Activated CD4-positive, alpha-beta T cell treated with anti-CD3 and anti-CD28 coated beads, Interleukin-2, amount 10 ng/mL, durations not matched to agents 7 days and 5 days (primary cell): ENCODE data around the gene CAB39L. TPM values are rescaled to one million over a fixed set of nuclear protein-coding genes. Genes with fewer than 3 reads are reported as not detected.

Source experiments
- CTCF ChIA-PET: fragments of 350-600 bp; sonication (Branson Sonifier 250); formaldehyde crosslinking; loops from one replicate; lab custom pipeline; 2021; ENCODE audit warnings: antibody characterized with exemption; lab: Charles Lee
- POLR2A ChIA-PET: fragments of 350-600 bp; sonication (Branson Sonifier 250); formaldehyde crosslinking; loops from one replicate; lab custom pipeline; 2021; ENCODE audit warnings: antibody characterized with exemption; lab: Charles Lee
- DNase-seq: peaks from one replicate; pipeline ENCODE4 v3.0.0-alpha.2; 2020
- H3K27ac Mint-ChIP-seq: one replicate; pipeline ENCODE4 v1.8.0; 2021; ENCODE audit warnings: mild to moderate bottlenecking, moderate library complexity, mixed read lengths
- H3K27me3 Mint-ChIP-seq: one replicate; pipeline ENCODE4 v1.8.0; 2021; ENCODE audit warnings: mixed read lengths
- H3K36me3 Mint-ChIP-seq: one replicate; pipeline ENCODE4 v1.8.0; 2021; ENCODE audit warnings: low read depth, mixed read lengths
- H3K4me1 Mint-ChIP-seq: one replicate; pipeline ENCODE4 v1.8.0; 2021; ENCODE audit warnings: mixed read lengths
- H3K4me3 Mint-ChIP-seq: one replicate; pipeline ENCODE4 v1.8.0; 2021; ENCODE audit warnings: mild to moderate bottlenecking, moderate library complexity, mixed read lengths
- H3K9me3 Mint-ChIP-seq: one replicate; pipeline ENCODE4 v1.8.0; 2021; ENCODE audit warnings: mixed read lengths
- total RNA-seq, 2 experiments: library from RNA; stranded (reverse); gene quantifications; one replicate each; pipeline ENCODE4 v1.2.3, GENCODE V29; 2021

CAB39L gene
- total RNA-seq, 2 experiments from 2014 or later: 3.1 to 3.5 TPM

GRCh38 chr13:49454388-49455006, 10.6 kb upstream of the CAB39L start:
- Mint-ChIP-seq H3K27me3 (no peaks in the 10 kb centered on the region), H3K36me3 (peaks cover 40% of the 10 kb centered on the region), H3K27ac (peak overlapping the region; percentile 31), H3K4me3 (no peak overlapping the region), H3K4me1 (peaks cover 32% of the 10 kb centered on the region), H3K9me3 (no peaks in the 10 kb centered on the region)
- ChIA-PET POLR2A (interaction anchor here (1.0 kb wide), 1 partner anchor 10 kb away, joined by 3 read pairs; the partner anchor contains the start of gene SETDB2), CTCF (interaction anchor here (0.6 to 2.2 kb wide), 3 partner anchors 9 to 136 kb away, joined by 4 to 8 read pairs (median 5); no protein-coding TSS in a partner anchor)
- DNase-seq: no peak

GRCh38 chr13:49453465-49453864, 9.6 kb upstream of the CAB39L start:
- peaks cover 41% of the 10 kb centered on the region for H3K4me1 Mint-ChIP-seq
- no peak for DNase-seq
- no peaks in the 10 kb centered on the region for H3K9me3 Mint-ChIP-seq
- CTCF ChIA-PET: interaction anchor here (1.9 kb wide), 1 partner anchor 43 kb away, joined by 6 read pairs; the partner anchor contains the start of gene PHF11
- H3K27me3 Mint-ChIP-seq: no peaks in the 10 kb centered on the region
- no peak overlapping the region for H3K27ac Mint-ChIP-seq
- H3K36me3 Mint-ChIP-seq: peaks cover 48% of the 10 kb centered on the region
- no peak overlapping the region for H3K4me3 Mint-ChIP-seq
- POLR2A ChIA-PET: no interaction called here

- no peak for DNase-seq
- no peaks in the 10 kb centered on the region for H3K9me3 Mint-ChIP-seq
These were observed 9.0 kb upstream of the CAB39L start for GRCh38 chr13:49452725-49453457.

GRCh38 chr13:49450105-49450819, 6.4 kb upstream of the CAB39L start:
- Mint-ChIP-seq H3K27ac (no peak overlapping the region), H3K27me3 (no peaks in the 10 kb centered on the region), H3K4me3 (no peak overlapping the region), H3K4me1 (peaks cover 66% of the 10 kb centered on the region), H3K9me3 (no peaks in the 10 kb centered on the region), H3K36me3 (peaks cover 58% of the 10 kb centered on the region)
- no peak for DNase-seq
- ChIA-PET CTCF (no interaction called here), POLR2A (no interaction called here)

More at GRCh38 chr13:49452725-49453457, 9.0 kb upstream of the CAB39L start:
- CTCF ChIA-PET: interaction anchor here (1.0 to 1.9 kb wide), 2 partner anchors 9 to 43 kb away, joined by 5 to 6 read pairs; partner anchors contain the start of genes CAB39L, PHF11 and SETDB2
- Mint-ChIP-seq H3K27me3 (no peaks in the 10 kb centered on the region), H3K4me3 (no peak overlapping the region), H3K27ac (no peak overlapping the region), H3K4me1 (peaks cover 46% of the 10 kb centered on the region), H3K36me3 (peaks cover 47% of the 10 kb centered on the region)
- POLR2A ChIA-PET: no interaction called here

GRCh38 chr13:49448753-49449152, 4.9 kb upstream of the CAB39L start:
- H3K4me3 Mint-ChIP-seq: no peak overlapping the region
- POLR2A ChIA-PET: no interaction called here
- CTCF ChIA-PET: no interaction called here
- DNase-seq: no peak
- peaks cover 52% of the 10 kb centered on the region for H3K36me3 Mint-ChIP-seq
- no peaks in the 10 kb centered on the region for H3K27me3 Mint-ChIP-seq
- no peak overlapping the region for H3K27ac Mint-ChIP-seq
- H3K4me1 Mint-ChIP-seq: peaks cover 57% of the 10 kb centered on the region
- H3K9me3 Mint-ChIP-seq: no peaks in the 10 kb centered on the region

GRCh38 chr13:49446473-49446872, 2.6 kb upstream of the CAB39L start:
- H3K9me3 Mint-ChIP-seq: no peaks in the 10 kb centered on the region
- DNase-seq: no peak
- H3K27me3 Mint-ChIP-seq: no peaks in the 10 kb centered on the region
- H3K4me1 Mint-ChIP-seq: peaks cover 71% of the 10 kb centered on the region
- ChIA-PET POLR2A (interaction anchor here (0.7 kb wide), 1 partner anchor 17 kb away, joined by 3 read pairs; no protein-coding TSS in a partner anchor), CTCF (interaction anchor here (0.5 to 2.3 kb wide), 4 partner anchors 8 to 127 kb away, joined by 3 to 8 read pairs (median 4); no protein-coding TSS in a partner anchor)
- peak overlapping the region; percentile 73 for H3K4me3 Mint-ChIP-seq
- peak overlapping the region; percentile 13 for H3K27ac Mint-ChIP-seq
- H3K36me3 Mint-ChIP-seq: peaks cover 37% of the 10 kb centered on the region

- CTCF ChIA-PET: interaction anchor here (0.8 to 2.9 kb wide), 7 partner anchors 8 to 52 kb away, joined by 3 to 11 read pairs (median 3); no protein-coding TSS in a partner anchor
- DNase-seq: peak; percentile 28
- Mint-ChIP-seq H3K4me1 (peaks cover 62% of the 10 kb centered on the region), H3K4me3 (peak overlapping the region; percentile 92), H3K36me3 (peaks cover 29% of the 10 kb centered on the region), H3K9me3 (no peaks in the 10 kb centered on the region), H3K27ac (peak overlapping the region; percentile 99), H3K27me3 (no peaks in the 10 kb centered on the region)
- POLR2A ChIA-PET: interaction anchor here (1.0 to 2.4 kb wide), 4 partner anchors 10 to 183 kb away, joined by 3 to 14 read pairs (median 4); partner anchors contain the start of genes ARL11 and PHF11
These were observed 896 bp upstream of the CAB39L start for GRCh38 chr13:49444524-49445395.

GRCh38 chr13:49443357-49443703, 534 bp downstream of the CAB39L start:
- no peaks in the 10 kb centered on the region for H3K27me3 Mint-ChIP-seq
- POLR2A ChIA-PET: interaction anchor here (0.6 to 2.4 kb wide), 4 partner anchors 11 to 185 kb away, joined by 3 to 14 read pairs (median 4); partner anchors contain the start of genes ARL11 and PHF11
- H3K36me3 Mint-ChIP-seq: peaks cover 15% of the 10 kb centered on the region
- DNase-seq: no peak
- peak overlapping the region; percentile 92 for H3K4me3 Mint-ChIP-seq
- CTCF ChIA-PET: interaction anchor here (0.5 to 2.9 kb wide), 7 partner anchors 11 to 142 kb away, joined by 3 to 11 read pairs (median 5); no protein-coding TSS in a partner anchor
- peak overlapping the region; percentile 99 for H3K27ac Mint-ChIP-seq
- H3K4me1 Mint-ChIP-seq: peaks cover 49% of the 10 kb centered on the region
- H3K9me3 Mint-ChIP-seq: no peaks in the 10 kb centered on the region

GRCh38 chr13:49441846-49442245, 2.0 kb downstream of the CAB39L start:
- Mint-ChIP-seq H3K27ac (no peak overlapping the region), H3K36me3 (peaks cover 10% of the 10 kb centered on the region), H3K4me3 (peak overlapping the region; percentile 15), H3K27me3 (no peaks in the 10 kb centered on the region), H3K4me1 (peaks cover 36% of the 10 kb centered on the region), H3K9me3 (no peaks in the 10 kb centered on the region)
- CTCF ChIA-PET: interaction anchor here (1.6 to 2.9 kb wide), 2 partner anchors 14 to 53 kb away, joined by 3 to 11 read pairs; no protein-coding TSS in a partner anchor
- POLR2A ChIA-PET: no interaction called here
- no peak for DNase-seq

- CTCF ChIA-PET: interaction anchor here (1.0 to 1.6 kb wide), 3 partner anchors 12 to 130 kb away, joined by 3 read pairs; no protein-coding TSS in a partner anchor
- H3K4me3 Mint-ChIP-seq: no peak overlapping the region
- no peaks in the 10 kb centered on the region for H3K9me3 Mint-ChIP-seq
- H3K27ac Mint-ChIP-seq: no peak overlapping the region
- peaks cover 6% of the 10 kb centered on the region for H3K36me3 Mint-ChIP-seq
- no peaks in the 10 kb centered on the region for H3K27me3 Mint-ChIP-seq
- POLR2A ChIA-PET: no interaction called here
- H3K4me1 Mint-ChIP-seq: peaks cover 32% of the 10 kb centered on the region
- no peak for DNase-seq
These were observed 2.6 kb downstream of the CAB39L start for GRCh38 chr13:49441312-49441711.

- POLR2A ChIA-PET: no interaction called here
- Mint-ChIP-seq H3K27me3 (no peaks in the 10 kb centered on the region), H3K4me3 (no peak overlapping the region), H3K27ac (no peak overlapping the region), H3K36me3 (peaks cover 2% of the 10 kb centered on the region), H3K4me1 (peaks cover 22% of the 10 kb centered on the region), H3K9me3 (no peaks in the 10 kb centered on the region)
- DNase-seq: no peak
- CTCF ChIA-PET: no interaction called here
These were observed 4.3 kb downstream of the CAB39L start for GRCh38 chr13:49439609-49440008.
